HCT116 (cell line): ENCODE measurements around the gene MESD. TPM values are rescaled to one million over a fixed set of nuclear protein-coding genes. Genes with fewer than 3 reads are reported as not detected.

Experiments
- ATAC-seq: fragments of 200-7000 bp; cut with Tn5 transposase; 2 replicates; pipeline ENCODE4 v1.9.1; 2020; ENCODE audit warnings: mild to moderate bottlenecking, moderate library complexity
- BruUV-seq: library from RNA; stranded (reverse); fragments of 400-500 nt; replicated peaks from 2 replicates; lab custom pipeline; 2021; lab: Mats Ljungman, UMichigan
- CTCF ChIA-PET: fragments of 300-600 bp; sonication (Branson Sonifier 250); formaldehyde crosslinking; loops from one replicate; lab custom pipeline; 2021; ENCODE audit warnings: antibody characterized with exemption; lab: Charles Lee
- POLR2A ChIA-PET: fragments of 300-600, 350-600 bp; sonication (Branson Sonifier 250); formaldehyde crosslinking; loops from one replicate; lab custom pipeline; 2021; ENCODE audit warnings: antibody characterized with exemption; lab: Charles Lee
- RAD21 ChIA-PET, 2 experiments: fragments of 300-600 bp; sonication (Branson Sonifier 250); formaldehyde crosslinking; loops; one replicate each; lab custom pipeline; 2023; ENCODE audit warnings: low total read pairs in 2 of 2; ENCODE audit not compliant: uncharacterized antibody in 2 of 2, unreplicated experiment in 2 of 2, low non-redundant PET in 1 of 2; lab: Charles Lee
- DNase-seq: peaks from one replicate; pipeline ENCODE4 v3.0.0-alpha.2; 2010; ENCODE audit warnings: low read depth, low spot score
- H2AFZ ChIP-seq: fragments of 200-600 bp; shearing (Covaris generic), sonication (generic); 2 replicates; pipeline ENCODE4 v1.6.1; 2017; ENCODE audit warnings: low read depth, mixed run types, mixed read lengths, antibody characterized with exemption, low read length; ENCODE audit not compliant: poor library complexity, severe bottlenecking
- H3K27ac ChIP-seq: 2 replicates; pipeline ENCODE4 v1.5.1; 2012; ENCODE audit warnings: low read depth, low read length
- H3K27me3 ChIP-seq: fragments of 200-600 bp; sonication (generic); 2 replicates; pipeline ENCODE4 v1.6.1; 2016; ENCODE audit warnings: mixed run types, low read length, mixed read lengths; ENCODE audit not compliant: insufficient read depth
- H3K36me3 ChIP-seq, 2 experiments: fragments of 200-500 bp in 1 of 2; fragments of 200-600 bp in 1 of 2; sonication (Bioruptor generic) in 1 of 2; sonication (generic) in 1 of 2; 2 replicates each; pipeline versions ENCODE4 v1.5.1 to v1.6.1; 2014 to 2016; ENCODE audit warnings: low read length in 2 of 2, inconsistent platforms in 1 of 2, mixed read lengths in 1 of 2, mixed run types in 1 of 2; ENCODE audit not compliant: insufficient read depth in 2 of 2, control insufficient read depth in 1 of 2
- H3K4me1 ChIP-seq, 2 experiments: fragments of 200-600 bp in 1 of 2; sonication (generic) in 1 of 2; 2 replicates each; pipeline versions ENCODE4 v1.5.1 to v1.6.1; 2012 to 2017; ENCODE audit warnings: low read length in 2 of 2, inconsistent platforms in 1 of 2, mild to moderate bottlenecking in 1 of 2, mixed read lengths in 1 of 2, mixed run types in 1 of 2, moderate library complexity in 1 of 2; ENCODE audit not compliant: insufficient read depth in 2 of 2, control insufficient read depth in 1 of 2
- H3K4me2 ChIP-seq: fragments of 200-600 bp; sonication (generic); 2 replicates; pipeline ENCODE4 v1.6.1; 2017; ENCODE audit warnings: mixed run types, low read length, mixed read lengths
- H3K4me3 ChIP-seq, 2 experiments: fragments of 200-600 bp in 1 of 2; sonication (generic) in 1 of 2; replicated peaks in 1 of 2; 2 replicates each; pipeline ENCODE4 v1.5.1; 2011 to 2016; ENCODE audit warnings: low read length in 2 of 2, control low read depth in 1 of 2, low read depth in 1 of 2, mild to moderate bottlenecking in 1 of 2, mixed read lengths in 1 of 2, mixed run types in 1 of 2
- H3K79me2 ChIP-seq: fragments of 200-600 bp; sonication (generic); 2 replicates; pipeline ENCODE4 v1.6.1; 2017; ENCODE audit warnings: mild to moderate bottlenecking, mixed run types, low read length, moderate library complexity, mixed read lengths; ENCODE audit not compliant: insufficient read depth
- H3K9ac ChIP-seq: fragments of 200-600 bp; sonication (generic); 2 replicates; pipeline ENCODE4 v1.6.1; 2016; ENCODE audit warnings: low read length, mixed read lengths
- H3K9me2 ChIP-seq: fragments of 200-600 bp; sonication (generic), shearing (Covaris generic); 2 replicates; pipeline ENCODE4 v1.6.1; 2017; ENCODE audit warnings: mixed run types, mild to moderate bottlenecking, moderate library complexity; ENCODE audit not compliant: insufficient read depth
- H3K9me3 ChIP-seq, 2 experiments: fragments of 200-500 bp in 1 of 2; fragments of 200-600 bp in 1 of 2; sonication (Bioruptor generic) in 1 of 2; sonication (generic) in 1 of 2; 2 replicates each; pipeline ENCODE4 v1.6.1; 2014 to 2017; ENCODE audit warnings: low read length in 2 of 2, mixed read lengths in 2 of 2, inconsistent platforms in 1 of 2, low read depth in 1 of 2, mild to moderate bottlenecking in 1 of 2, mixed run types in 1 of 2, moderate library complexity in 1 of 2; ENCODE audit not compliant: control insufficient read depth in 1 of 2, insufficient read depth in 1 of 2
- H4K20me1 ChIP-seq: fragments of 200-600 bp; sonication (generic), shearing (Covaris generic); 2 replicates; pipeline ENCODE4 v1.6.1; 2017; ENCODE audit warnings: mixed run types, mild to moderate bottlenecking, moderate library complexity; ENCODE audit not compliant: insufficient read depth
- CTCF ChIP-seq, 3 experiments: fragments of 200-600 bp in 1 of 3; sonication (generic) in 1 of 3; IDR thresholded peaks in 2 of 3; conservative IDR thresholded peaks in 1 of 3; 2 replicates each; pipeline ENCODE4 v1.5.1; 2012 to 2017; ENCODE audit warnings: low read depth in 2 of 3, low read length in 2 of 3, antibody characterized with exemption in 1 of 3, borderline replicate concordance in 1 of 3, control low read depth in 1 of 3, mild to moderate bottlenecking in 1 of 3, mixed read lengths in 1 of 3, mixed run types in 1 of 3, moderate library complexity in 1 of 3; ENCODE audit not compliant: insufficient read depth in 1 of 3
- ELF1 ChIP-seq: IDR thresholded peaks from 2 replicates; pipeline ENCODE4 v1.6.1; 2012; ENCODE audit warnings: low read depth, borderline replicate concordance
- EZH2phosphoT487 ChIP-seq: fragments of 200-600 bp; IDR thresholded peaks from 2 replicates; pipeline ENCODE4 v1.6.1; 2018; ENCODE audit warnings: antibody characterized with exemption, borderline replicate concordance
- FOSL1 ChIP-seq: IDR thresholded peaks from 2 replicates; pipeline ENCODE4 v1.6.1; 2012; ENCODE audit warnings: low read depth
- MAX ChIP-seq: IDR thresholded peaks from 2 replicates; pipeline ENCODE4 v1.6.1; 2012
- REST ChIP-seq: IDR thresholded peaks from 2 replicates; pipeline ENCODE4 v1.6.1; 2012; ENCODE audit warnings: low read depth
- ZBTB33 ChIP-seq: IDR thresholded peaks from 2 replicates; pipeline ENCODE4 v1.6.1; 2011; ENCODE audit warnings: mild to moderate bottlenecking, low read length, moderate library complexity; ENCODE audit not compliant: insufficient replicate concordance; ENCODE audit errors: extremely low read depth
- ZFX ChIP-seq: fragments of 450-650 bp; IDR thresholded peaks from 2 replicates; pipeline ENCODE4 v1.6.1; 2017
- ZNF274 ChIP-seq: fragments of 200-500 bp; sonication (Bioruptor generic); IDR thresholded peaks from 2 replicates; pipeline ENCODE4 v1.6.1; 2014; ENCODE audit warnings: mild to moderate bottlenecking, low read depth, low read length, inconsistent platforms
- intact Hi-C: fragments of 100-400 bp; cut with micrococcal nuclease; formaldehyde crosslinking; loops from 2 replicates; pipeline ENCODE4 v1.10.0; 2022
- total RNA-seq: library from RNA; stranded (reverse); gene quantifications from one replicate; pipeline ENCODE4 v1.2.1, GENCODE V29; 2021; ENCODE audit not compliant: unreplicated experiment

MESD gene
- total RNA-seq, 1 experiment from 2014 or later: 22.5 TPM

- H2AFZ ChIP-seq: no peak overlapping the region
- no peak overlapping the region for H3K27ac ChIP-seq
- CTCF ChIA-PET: interaction anchor here (0.7 kb wide), 1 partner anchor 49 kb away, joined by 4 read pairs; no protein-coding TSS in a partner anchor
- ATAC-seq (no peak), DNase-seq (no peak)
- peaks cover 3 to 8% of the 10 kb centered on the region in 2 experiments; a peak in 2 of 4 replicates for H3K4me1 ChIP-seq
- no peaks in the 10 kb centered on the region for H4K20me1 ChIP-seq
- H3K9ac ChIP-seq: no peak overlapping the region
- BruUV-seq: no TSS peak
- no peaks in the 10 kb centered on the region for H3K9me2 ChIP-seq
- TF ChIP-seq EZH2phosphoT487: no peak
- TF ChIP-seq ZFX: no peak
- no peak for TF ChIP-seq MAX
- no peak for TF ChIP-seq FOSL1
- TF ChIP-seq REST: no peak
- no peak for TF ChIP-seq ZBTB33
- TF ChIP-seq ELF1: no peak
- TF ChIP-seq ZNF274: no peak
- TF ChIP-seq CTCF (IDR thresholded peaks at IDR 0.05 in 2 of 3, conservative IDR thresholded peaks at IDR 0.05 in 1 of 3; ENCODE audit: borderline replicate concordance in 1 of 3, insufficient read depth in 1 of 3, low read depth in 2 of 3, low read length in 2 of 3): no peak
- RAD21 ChIA-PET: no interaction called here
- no peaks in the 10 kb centered on the region for H3K9me3 ChIP-seq
- no peak overlapping the region for H3K4me3 ChIP-seq
- H3K27me3 ChIP-seq: no peaks in the 10 kb centered on the region
- intact Hi-C loops: no loop called here
- POLR2A ChIA-PET: no interaction called here
- no peak overlapping the region for H3K4me2 ChIP-seq
- peaks cover 36% of the 10 kb centered on the region for H3K79me2 ChIP-seq
- peaks cover 0 to 7% of the 10 kb centered on the region in 2 experiments; a peak in 1 of 4 replicates for H3K36me3 ChIP-seq
Measured at GRCh38 chr15:81006124-81006523, 16.5 kb upstream of the MESD start.
